ENCODE measurements around the gene PARD6A.

GRCh38 chr16:67683767-67684166 is 23.0 kb downstream of the PARD6A start:
- TF ChIP-seq POLR2AphosphoS5 (IDR thresholded peaks at IDR 0.05; ENCODE audit: low read depth, low read length) (no peak), POLR2A (IDR thresholded peaks at IDR 0.05; ENCODE audit: low read depth, low read length) (no peak)

Measured in GM12892 (cell line).